22Rv1 (cell line): ENCODE data around the gene SS18L1.

Experiments
- CTCF ChIP-seq: fragments of 450-650 bp; IDR thresholded peaks from 2 replicates; pipeline ENCODE4 v1.5.1; 2017; ENCODE audit warnings: mild to moderate bottlenecking
- ZFX ChIP-seq: fragments of 450-650 bp; IDR thresholded peaks from 2 replicates; pipeline ENCODE4 v1.6.1; 2017; ENCODE audit warnings: antibody characterized with exemption, borderline replicate concordance

- TF ChIP-seq CTCF, result no peak
- TF ChIP-seq ZFX, result no peak
Measured at GRCh38 chr20:62202676-62203377, 59.3 kb downstream of the SS18L1 start.
